ENCODE results near the gene TCFL5.

The TCFL5 gene

GRCh38 chr20:62836967-62837490 lies 24.6 kb downstream of the TCFL5 start:
- no peak overlapping the region; the same call in 1 of the 2 replicates for H3K9ac ChIP-seq (ENCODE audit: low read length)
- no peaks in the 10 kb centered on the region for H3K9me2 ChIP-seq (ENCODE audit: low read depth, low read length)
- peak overlapping the region; percentile 97 for H3K27ac ChIP-seq (ENCODE audit: low read depth, low read length, poor library complexity, severe bottlenecking)
- no peaks in the 10 kb centered on the region for H3K9me3 ChIP-seq (ENCODE audit: low read length)
- no peaks in the 10 kb centered on the region for H3K27me3 ChIP-seq (ENCODE audit: insufficient read depth, low read length)
- no peak overlapping the region for H3K4me2 ChIP-seq (ENCODE audit: low read length)
- H2AFZ ChIP-seq (ENCODE audit: low read length) = no peak overlapping the region
- no peaks in the 10 kb centered on the region for H4K20me1 ChIP-seq (ENCODE audit: insufficient read depth, low read length)
- H3K4me1 ChIP-seq (ENCODE audit: insufficient read depth, low read length, severe bottlenecking) = peaks cover 43% of the 10 kb centered on the region
- H3K36me3 ChIP-seq (ENCODE audit: insufficient read depth, low read length) = peaks cover 9% of the 10 kb centered on the region; the same call in 1 of the 2 replicates
- no peaks in the 10 kb centered on the region for H3F3A ChIP-seq (ENCODE audit: insufficient read depth, low read length)
- no peak overlapping the region for H3K4me3 ChIP-seq (ENCODE audit: low read depth, low read length, poor library complexity, severe bottlenecking)
- TF ChIP-seq EZH2 (IDR thresholded peaks at IDR 0.05; ENCODE audit: borderline replicate concordance, low read length) = no peak
- TF ChIP-seq, protein P1, sequence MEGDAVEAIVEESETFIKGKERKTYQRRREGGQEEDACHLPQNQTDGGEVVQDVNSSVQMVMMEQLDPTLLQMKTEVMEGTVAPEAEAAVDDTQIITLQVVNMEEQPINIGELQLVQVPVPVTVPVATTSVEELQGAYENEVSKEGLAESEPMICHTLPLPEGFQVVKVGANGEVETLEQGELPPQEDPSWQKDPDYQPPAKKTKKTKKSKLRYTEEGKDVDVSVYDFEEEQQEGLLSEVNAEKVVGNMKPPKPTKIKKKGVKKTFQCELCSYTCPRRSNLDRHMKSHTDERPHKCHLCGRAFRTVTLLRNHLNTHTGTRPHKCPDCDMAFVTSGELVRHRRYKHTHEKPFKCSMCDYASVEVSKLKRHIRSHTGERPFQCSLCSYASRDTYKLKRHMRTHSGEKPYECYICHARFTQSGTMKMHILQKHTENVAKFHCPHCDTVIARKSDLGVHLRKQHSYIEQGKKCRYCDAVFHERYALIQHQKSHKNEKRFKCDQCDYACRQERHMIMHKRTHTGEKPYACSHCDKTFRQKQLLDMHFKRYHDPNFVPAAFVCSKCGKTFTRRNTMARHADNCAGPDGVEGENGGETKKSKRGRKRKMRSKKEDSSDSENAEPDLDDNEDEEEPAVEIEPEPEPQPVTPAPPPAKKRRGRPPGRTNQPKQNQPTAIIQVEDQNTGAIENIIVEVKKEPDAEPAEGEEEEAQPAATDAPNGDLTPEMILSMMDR (IDR thresholded peaks at IDR 0.05; ENCODE audit: low read length) = no peak
- no peaks in the 10 kb centered on the region for H3K79me2 ChIP-seq (ENCODE audit: insufficient read depth, low read length)

- Histone ChIP-seq H3K79me2 (ENCODE audit: insufficient read depth, low read length) (no peaks in the 10 kb centered on the region), H3K4me3 (ENCODE audit: low read depth, low read length, poor library complexity, severe bottlenecking) (no peak overlapping the region), H3F3A (ENCODE audit: insufficient read depth, low read length) (no peaks in the 10 kb centered on the region), H3K36me3 (ENCODE audit: insufficient read depth, low read length) (peaks cover 9% of the 10 kb centered on the region; the same call in 1 of the 2 replicates), H3K9me3 (ENCODE audit: low read length) (no peaks in the 10 kb centered on the region), H3K9me2 (ENCODE audit: low read depth, low read length) (no peaks in the 10 kb centered on the region), H3K27ac (ENCODE audit: low read depth, low read length, poor library complexity, severe bottlenecking) (peak overlapping the region; percentile 97), H3K27me3 (ENCODE audit: insufficient read depth, low read length) (no peaks in the 10 kb centered on the region), H4K20me1 (ENCODE audit: insufficient read depth, low read length) (no peaks in the 10 kb centered on the region), H3K9ac (ENCODE audit: low read length) (no peak overlapping the region), H3K4me2 (ENCODE audit: low read length) (no peak overlapping the region), H3K4me1 (ENCODE audit: insufficient read depth, low read length, severe bottlenecking) (peaks cover 51% of the 10 kb centered on the region), H2AFZ (ENCODE audit: low read length) (no peak overlapping the region)
- no peak for TF ChIP-seq EZH2 (IDR thresholded peaks at IDR 0.05; ENCODE audit: borderline replicate concordance, low read length)
- TF ChIP-seq, protein P1 (IDR thresholded peaks at IDR 0.05; ENCODE audit: low read length) = no peak
These were observed 25.4 kb downstream of the TCFL5 start for GRCh38 chr20:62835931-62836861.

- Histone ChIP-seq H3K4me3 (ENCODE audit: low read depth, low read length, poor library complexity, severe bottlenecking) (no peak overlapping the region), H4K20me1 (ENCODE audit: insufficient read depth, low read length) (no peaks in the 10 kb centered on the region), H2AFZ (ENCODE audit: low read length) (no peak overlapping the region), H3K9me3 (ENCODE audit: low read length) (no peaks in the 10 kb centered on the region), H3K9me2 (ENCODE audit: low read depth, low read length) (no peaks in the 10 kb centered on the region), H3K36me3 (ENCODE audit: insufficient read depth, low read length) (0 out of 2 replicates have a peak, but pooled peaks cover 3% of the 10 kb centered on the region), H3K4me2 (ENCODE audit: low read length) (no peak overlapping the region), H3K27me3 (ENCODE audit: insufficient read depth, low read length) (no peaks in the 10 kb centered on the region), H3K27ac (ENCODE audit: low read depth, low read length, poor library complexity, severe bottlenecking) (no peak overlapping the region), H3K4me1 (ENCODE audit: insufficient read depth, low read length, severe bottlenecking) (peaks cover 56% of the 10 kb centered on the region), H3K9ac (ENCODE audit: low read length) (no peak overlapping the region), H3F3A (ENCODE audit: insufficient read depth, low read length) (no peaks in the 10 kb centered on the region), H3K79me2 (ENCODE audit: insufficient read depth, low read length) (no peaks in the 10 kb centered on the region)
- TF ChIP-seq, protein P1 (IDR thresholded peaks at IDR 0.05; ENCODE audit: low read length) = no peak
- no peak for TF ChIP-seq EZH2 (IDR thresholded peaks at IDR 0.05; ENCODE audit: borderline replicate concordance, low read length)
These were observed 26.5 kb downstream of the TCFL5 start for GRCh38 chr20:62834967-62835730.

All from OCI-LY1 (cell line).